H1 (cell line): ENCODE data around the gene TFR2. TPM values are rescaled to one million over a fixed set of nuclear protein-coding genes. Genes with fewer than 3 reads are reported as not detected.

Experiments used
- CTCF ChIA-PET: fragments of 300-600 bp; sonication (Branson Sonifier 250); formaldehyde crosslinking; loops from one replicate; lab custom pipeline; 2021; ENCODE audit not compliant: partially characterized antibody; lab: Charles Lee
- POLR2A ChIA-PET: fragments of 300-600 bp; sonication (Branson Sonifier 250); formaldehyde crosslinking; loops from one replicate; lab custom pipeline; 2021; ENCODE audit warnings: inconsistent platforms; ENCODE audit not compliant: partially characterized antibody; lab: Charles Lee
- DNase-seq, 2 experiments: peaks; one replicate each; pipeline versions ENCODE4 v3.0.0 to v3.0.0-alpha.2; 2010 to 2022; ENCODE audit warnings: low spot score in 2 of 2, low read depth in 1 of 2, mixed read lengths in 1 of 2
- FAIRE-seq: peaks from 2 replicates; lab custom pipeline; 2011; peaks lifted over from hg19 to GRCh38; lab: Jason Lieb, UNC
- H2AFZ ChIP-seq: 2 replicates; pipeline ENCODE4 v1.8.1; 2012; ENCODE audit warnings: low read length, inconsistent platforms
- H2AK5ac ChIP-seq: 2 replicates; pipeline ENCODE4 v1.6.1; 2013; ENCODE audit warnings: low read depth, low read length
- H2BK120ac ChIP-seq: replicated peaks from 2 replicates; pipeline ENCODE3; 2013; ENCODE audit warnings: low read depth, low read length, inconsistent platforms
- H2BK12ac ChIP-seq: 2 replicates; pipeline ENCODE4 v1.6.1; 2013; ENCODE audit warnings: low read depth, low read length
- H2BK15ac ChIP-seq: 2 replicates; pipeline ENCODE4 v1.6.1; 2013; ENCODE audit warnings: low read length
- H2BK20ac ChIP-seq: 2 replicates; pipeline ENCODE4 v1.6.1; 2013; ENCODE audit warnings: low read length
- H2BK5ac ChIP-seq: 2 replicates; pipeline ENCODE4 v1.6.1; 2013; ENCODE audit warnings: low read depth, low read length
- H3K14ac ChIP-seq: 2 replicates; pipeline ENCODE4 v1.6.1; 2013; ENCODE audit warnings: inconsistent platforms; ENCODE audit not compliant: insufficient read length
- H3K18ac ChIP-seq: 2 replicates; pipeline ENCODE4 v1.6.1; 2013; ENCODE audit warnings: low read length; ENCODE audit errors: extremely low read depth
- H3K23ac ChIP-seq: 2 replicates; pipeline ENCODE4 v1.6.1; 2013; ENCODE audit warnings: inconsistent platforms; ENCODE audit not compliant: insufficient read length
- H3K23me2 ChIP-seq: 2 replicates; pipeline ENCODE4 v1.6.1; 2013; ENCODE audit warnings: low read depth, low read length
- H3K27ac ChIP-seq: 2 replicates; pipeline ENCODE4 v1.6.1; 2011; ENCODE audit warnings: low read depth, low read length, inconsistent platforms
- H3K27me3 ChIP-seq, 4 experiments: replicated peaks in 1 of 4; 1 replicate in 1 of 4; 2 replicates in 3 of 4; pipeline versions ENCODE4 v1.6.1 to v1.8.1; 2011 to 2013; ENCODE audit warnings: low read length in 3 of 4, mild to moderate bottlenecking in 3 of 4, inconsistent platforms in 2 of 4, mixed read lengths in 2 of 4, moderate library complexity in 1 of 4; ENCODE audit not compliant: control insufficient read depth in 3 of 4, insufficient read depth in 3 of 4; ENCODE audit errors: extremely low read depth in 1 of 4
- H3K36me3 ChIP-seq, 4 experiments: 2 replicates each; pipeline versions ENCODE4 v1.6.1 to v1.8.1; 2011 to 2013; ENCODE audit warnings: mild to moderate bottlenecking in 4 of 4, low read length in 3 of 4, moderate library complexity in 2 of 4, control low read depth in 1 of 4, inconsistent platforms in 1 of 4; ENCODE audit not compliant: insufficient read depth in 4 of 4, control insufficient read depth in 2 of 4
- H3K4ac ChIP-seq: replicated peaks from 2 replicates; pipeline ENCODE3; 2013; ENCODE audit warnings: low read length, low read depth, mixed read lengths, inconsistent platforms; ENCODE audit not compliant: insufficient read length
- H3K4me1 ChIP-seq, 4 experiments: replicated peaks in 1 of 4; 1 replicate in 1 of 4; 2 replicates in 3 of 4; pipeline versions ENCODE4 v1.6.1 to v1.8.1; 2011 to 2013; ENCODE audit warnings: low read length in 3 of 4, inconsistent platforms in 2 of 4, mixed read lengths in 1 of 4; ENCODE audit not compliant: insufficient read depth in 4 of 4, control insufficient read depth in 3 of 4
- H3K4me2 ChIP-seq, 2 experiments: 2 replicates each; pipeline versions ENCODE4 v1.6.1 to v1.8.1; 2011 to 2013; ENCODE audit warnings: low read depth in 2 of 2, low read length in 2 of 2, control low read depth in 1 of 2, inconsistent platforms in 1 of 2, mild to moderate bottlenecking in 1 of 2; ENCODE audit not compliant: insufficient read depth in 1 of 2
- H3K4me3 ChIP-seq, 4 experiments: fragments of 200-600, 300-600 bp in 1 of 4; sonication (generic), shearing (Covaris generic), sonication (Bioruptor Twin) in 1 of 4; 2 replicates each; pipeline versions ENCODE4 v1.5.1 to v1.8.1; 2011 to 2016; ENCODE audit warnings: low read length in 4 of 4, low read depth in 3 of 4, control low read depth in 2 of 4, inconsistent platforms in 2 of 4, mild to moderate bottlenecking in 2 of 4, mixed read lengths in 1 of 4, moderate library complexity in 1 of 4; ENCODE audit not compliant: insufficient read depth in 2 of 4; ENCODE audit errors: extremely low read depth in 1 of 4
- H3K56ac ChIP-seq: replicated peaks from 2 replicates; pipeline ENCODE3; 2013; ENCODE audit warnings: low read depth, mild to moderate bottlenecking, mixed read lengths, low read length, inconsistent platforms; ENCODE audit not compliant: insufficient read length
- H3K79me1 ChIP-seq: 2 replicates; pipeline ENCODE4 v1.6.1; 2013; ENCODE audit warnings: low read depth, low read length, control low read depth
- H3K79me2 ChIP-seq, 2 experiments: 2 replicates each; pipeline versions ENCODE4 v1.6.1 to v1.8.1; 2012 to 2013; ENCODE audit warnings: low read length in 2 of 2, mild to moderate bottlenecking in 2 of 2, inconsistent platforms in 1 of 2; ENCODE audit not compliant: insufficient read depth in 2 of 2, control insufficient read depth in 1 of 2
- H3K9ac ChIP-seq, 4 experiments: replicated peaks in 1 of 4; 1 replicate in 1 of 4; 2 replicates in 3 of 4; pipeline versions ENCODE4 v1.6.1 to v1.8.1; 2011 to 2013; ENCODE audit warnings: low read depth in 3 of 4, low read length in 3 of 4, control low read depth in 2 of 4, mild to moderate bottlenecking in 2 of 4, moderate library complexity in 2 of 4, inconsistent platforms in 1 of 4; ENCODE audit errors: extremely low read depth in 1 of 4
- H3K9me3 ChIP-seq, 2 experiments: 2 replicates each; pipeline versions ENCODE4 v1.6.1 to v1.8.1; 2012 to 2013; ENCODE audit warnings: mild to moderate bottlenecking in 2 of 2, moderate library complexity in 2 of 2, control low read depth in 1 of 2, inconsistent platforms in 1 of 2, low read depth in 1 of 2, low read length in 1 of 2, mixed read lengths in 1 of 2; ENCODE audit not compliant: insufficient read depth in 2 of 2
- H4K20me1 ChIP-seq, 2 experiments: replicated peaks in 1 of 2; 2 replicates each; pipeline versions ENCODE3 to v1.8.1; 2011 to 2013; ENCODE audit warnings: inconsistent platforms in 2 of 2, low read length in 2 of 2, mild to moderate bottlenecking in 1 of 2; ENCODE audit not compliant: insufficient read depth in 2 of 2, control insufficient read depth in 1 of 2
- H4K5ac ChIP-seq: 2 replicates; pipeline ENCODE4 v1.6.1; 2013; ENCODE audit warnings: low read length, low read depth, mixed read lengths, inconsistent platforms; ENCODE audit not compliant: insufficient read length
- H4K8ac ChIP-seq: 2 replicates; pipeline ENCODE4 v1.8.0; 2013; ENCODE audit warnings: mild to moderate bottlenecking, moderate library complexity, low read length, inconsistent platforms; ENCODE audit not compliant: insufficient read depth; ENCODE audit errors: extremely low read depth
- H4K91ac ChIP-seq: replicated peaks from 2 replicates; pipeline ENCODE3; 2013; ENCODE audit warnings: low read length, mixed read lengths, inconsistent platforms; ENCODE audit not compliant: insufficient read length
- ATF3 ChIP-seq: IDR thresholded peaks from 2 replicates; pipeline ENCODE4 v1.6.1; 2011; ENCODE audit warnings: low read depth, mild to moderate bottlenecking, low read length; ENCODE audit not compliant: insufficient read depth
- CHD1 ChIP-seq: IDR thresholded peaks from 2 replicates; pipeline ENCODE4 v1.6.1; 2012; ENCODE audit warnings: low read depth, low read length, improper control_type of control experiment
- KDM1A ChIP-seq: fragments of 200-600, 300-600 bp; sonication (generic); IDR thresholded peaks from 2 replicates; pipeline ENCODE4 v1.7.1; 2016; ENCODE audit warnings: mild to moderate bottlenecking, low read length, borderline replicate concordance
- MAFK ChIP-seq: IDR thresholded peaks from 2 replicates; pipeline ENCODE4 v1.6.1; 2012; ENCODE audit warnings: low read depth, mild to moderate bottlenecking, improper control_type of control experiment, low read length
- SIRT6 ChIP-seq: IDR thresholded peaks from one replicate; pipeline ENCODE4 v1.7.1; 2012; ENCODE audit warnings: low read length, inconsistent platforms
- SIX5 ChIP-seq: IDR thresholded peaks from 2 replicates; pipeline ENCODE4 v1.6.1; 2011; ENCODE audit warnings: mild to moderate bottlenecking, low read depth, low read length
- TAF7 ChIP-seq: optimal IDR thresholded peaks from 2 replicates; pipeline ENCODE3; 2011; ENCODE audit warnings: low read depth, mild to moderate bottlenecking, inconsistent platforms, low read length, moderate library complexity, borderline replicate concordance
- TBP ChIP-seq: IDR thresholded peaks from 2 replicates; pipeline ENCODE4 v1.6.1; 2011; ENCODE audit warnings: low read depth, low read length, improper control_type of control experiment
- WGBS, 2 experiments: shearing (Covaris generic) in 1 of 2; methylation state at CpG; one replicate each; pipeline versions ENCODE4 v1.1.6 to v1.1.7; 2013 to 2015; ENCODE audit warnings: low lambda C conversion rate in 2 of 2, mixed read lengths in 2 of 2, inconsistent platforms in 1 of 2, low coverage in 1 of 2, missing lambda C conversion rate in 1 of 2; ENCODE audit not compliant: insufficient replicate concordance in 2 of 2, insufficient coverage in 1 of 2, insufficient read length in 1 of 2; ENCODE audit errors: extremely low coverage in 1 of 2, missing lambda C conversion rate in 1 of 2; 5-methylcytosine and 5-hydroxymethylcytosine counted together
- polyA plus RNA-seq, 7 experiments: library from polyadenylated mRNA; depleted of rRNA in 3 of 7; stranded (reverse) in 5 of 7; unstranded in 2 of 7; fragments of >200 nt in 5 of 7; fragments of 200-250 nt in 2 of 7; gene quantifications; 1 replicate in 5 of 7; 2 replicates in 1 of 7; 4 replicates in 1 of 7; pipeline versions ENCODE4 v1.2.1 to v1.2.3, GENCODE V29; 2011 to 2013; ENCODE audit warnings: missing spikeins in 2 of 7, mixed read lengths in 2 of 7
- total RNA-seq: library from RNA; stranded (reverse); fragmentation: NEBNext Ultra II Directional; extraction: Animal tissue kit (Norgen Biotek cat#: 25700); gene quantifications from 2 replicates; pipeline ENCODE4 v1.2.1, GENCODE V29; 2021

Gene TFR2
- total and polyA plus RNA-seq, 2 of the 8 experiments (the other 6 are each of a cell fraction or from before 2014, with no cell fraction given): 4.6 to 5.7 TPM

- Histone ChIP-seq H2BK15ac (no peak overlapping the region), H2BK12ac (no peak overlapping the region), H4K91ac (no peak overlapping the region), H3K9ac (no peak overlapping the region), H3K4ac (no peak overlapping the region), H3K9me3 (no peaks in the 10 kb centered on the region), H2BK20ac (no peak overlapping the region), H3K79me2 (peaks cover 0 to under 1% of the 10 kb centered on the region in 2 experiments; a peak in 1 of 4 replicates), H2AFZ (no peak overlapping the region), H3K18ac (no peak overlapping the region), H2BK120ac (no peak overlapping the region), H3K27me3 (peaks cover 10 to 35% (median 23%) of the 10 kb centered on the region in 4 experiments), H3K4me3 (peak overlapping the region in 1 of 4 experiments; percentile 45; a peak in 1 of 8 replicates), H4K8ac (no peak overlapping the region), H3K4me1 (peaks cover 0 to 5% (median 0%) of the 10 kb centered on the region in 4 experiments; a peak in 2 of 7 replicates), H3K36me3 (no peaks in the 10 kb centered on the region), H4K5ac (no peak overlapping the region), H3K23me2 (peaks cover 5% of the 10 kb centered on the region), H3K56ac (no peak overlapping the region), H2BK5ac (no peak overlapping the region), H3K27ac (no peak overlapping the region), H3K14ac (no peak overlapping the region), H2AK5ac (peak overlapping the region; percentile 39; the same call in 1 of the 2 replicates), H3K23ac (no peak overlapping the region), H4K20me1 (peaks cover 0 to 1% of the 10 kb centered on the region in 2 experiments), H3K79me1 (no peaks in the 10 kb centered on the region), H3K4me2 (peak overlapping the region; percentile 57 to 65; a peak in 2 of 4 replicates)
- FAIRE-seq (no peak), DNase-seq (no peak)
- POLR2A ChIA-PET: interaction anchor here (0.9 to 2.0 kb wide), 8 partner anchors 10 to 226 kb away, joined by 3 to 5 read pairs (median 4); partner anchors contain the start of gene MOSPD3
- WGBS, 2 experiments: 67% methylated on average over 23 of the region's 25 CpGs; no CpG with 5 or more reads in 1 of the 2 experiments
- CTCF ChIA-PET: interaction anchor here (1.1 to 7.3 kb wide), 8 partner anchors 8 to 134 kb away, joined by 4 to 46 read pairs (median 5); partner anchors contain the start of gene MOSPD3
- TF ChIP-seq TBP: no peak
- no peak for TF ChIP-seq KDM1A
- no peak for TF ChIP-seq CHD1
- TF ChIP-seq SIX5: no peak
- TF ChIP-seq TAF7: no peak
- TF ChIP-seq MAFK: no peak
- no peak for TF ChIP-seq SIRT6
- no peak for TF ChIP-seq ATF3
These were observed 13.8 kb upstream of the TFR2 start for GRCh38 chr7:100654908-100655831.
